Astrocyte of the spinal cord (primary cell): ENCODE measurements around the gene FATE1.

Experiments used
- DNase-seq: peaks from one replicate; pipeline ENCODE4 v3.0.0; 2011; ENCODE audit warnings: low read depth, low spot score
- H3K4me3 ChIP-seq: 2 replicates; pipeline ENCODE4 v1.5.1; 2011; ENCODE audit warnings: low read depth, mild to moderate bottlenecking, low read length, moderate library complexity
- CTCF ChIP-seq: IDR thresholded peaks from 2 replicates; pipeline ENCODE4 v1.5.1; 2012; ENCODE audit warnings: low read depth, mild to moderate bottlenecking, low read length, inconsistent platforms
- in situ Hi-C: cut with HindIII; loops from 2 replicates; pipeline ENCODE4 v1.10.0; 2017; ENCODE audit warnings: low sequenced_read_pairs

FATE1 gene

DNA sequence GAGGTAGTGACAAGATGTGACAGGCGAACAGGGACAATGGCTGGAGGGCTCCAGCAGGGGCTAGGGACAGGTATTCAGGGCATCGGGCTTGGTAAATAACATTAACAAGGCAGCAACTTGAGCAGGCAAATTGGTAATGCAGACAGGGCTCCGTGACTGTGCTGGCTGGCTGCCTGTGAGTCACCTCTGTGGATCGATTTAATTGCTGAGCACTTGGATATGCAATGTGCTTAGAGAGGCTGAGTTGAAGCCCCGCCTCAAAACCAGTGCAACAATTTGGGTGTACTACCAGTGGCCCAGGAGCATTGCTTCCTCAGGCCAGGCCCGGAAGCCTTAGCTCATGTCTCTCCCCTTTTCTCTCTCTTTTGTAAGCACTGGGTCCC, 38.2 kb downstream of the FATE1 start:
- in situ Hi-C loops = no loop called here
- no peak overlapping the region for H3K4me3 ChIP-seq
- DNase-seq = peak; percentile 76
- TF ChIP-seq CTCF = no peak

DNA sequence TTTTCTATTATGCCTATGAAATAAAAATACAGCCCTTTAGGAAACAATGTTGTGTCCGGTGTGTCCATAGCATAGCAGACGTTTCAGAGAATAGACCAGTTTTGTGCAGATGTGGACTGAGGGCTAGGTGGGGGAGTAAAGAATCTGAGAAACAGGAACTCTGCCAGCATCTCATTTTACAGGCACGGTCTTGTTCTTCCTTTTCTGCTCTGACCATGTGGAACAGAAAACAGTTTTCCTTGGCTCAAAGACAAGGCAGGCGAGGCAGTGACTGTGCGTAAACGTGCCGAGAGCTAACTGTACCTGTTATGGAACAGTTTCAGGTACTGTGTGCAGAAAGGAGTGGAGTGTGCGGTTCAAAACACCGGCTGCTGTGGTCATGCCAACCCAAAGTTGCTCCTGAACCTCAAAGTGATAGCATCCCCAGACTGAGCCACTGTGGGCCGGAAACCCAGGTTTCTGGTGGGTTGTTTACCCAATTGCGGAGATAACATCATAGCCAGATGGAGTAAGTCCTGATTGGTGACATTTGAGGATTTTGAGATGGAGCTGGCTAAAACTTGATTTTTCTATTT, 38.9 kb downstream of the FATE1 start:
- DNase-seq = peak; percentile 53
- no peak for TF ChIP-seq CTCF
- in situ Hi-C loops = no loop called here
- no peak overlapping the region for H3K4me3 ChIP-seq

DNA sequence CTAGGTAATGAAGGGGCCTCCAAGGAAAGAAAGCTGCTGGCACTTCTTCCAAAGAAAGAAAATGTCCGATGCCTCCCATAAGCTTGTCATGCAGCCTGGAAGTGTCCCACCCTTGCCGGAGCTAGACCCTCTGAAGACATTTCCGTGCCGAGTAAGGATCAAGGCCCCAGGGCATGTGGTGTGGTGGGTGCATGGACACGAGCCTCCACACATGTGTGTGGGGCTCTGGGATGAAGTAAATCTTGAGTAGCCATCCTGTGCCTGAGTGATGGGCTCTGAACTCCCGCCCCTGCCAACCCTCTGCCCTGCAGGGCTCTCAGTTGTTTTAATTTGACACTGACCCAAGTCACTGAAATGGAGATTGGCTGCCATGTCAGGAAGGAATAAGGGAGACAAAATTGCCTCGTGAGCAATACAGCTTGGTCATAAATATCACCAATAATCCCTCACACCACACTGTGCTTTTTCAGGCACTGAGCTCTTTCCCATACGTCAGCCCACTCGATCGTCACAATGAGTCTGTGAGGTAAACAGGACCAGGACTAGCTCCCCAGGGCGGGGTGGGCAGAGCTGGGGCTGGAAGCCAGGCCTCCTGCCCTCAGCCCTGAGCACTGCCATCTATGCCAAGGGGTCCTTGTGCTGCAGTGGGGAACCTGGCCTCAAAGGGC, 43.3 kb downstream of the FATE1 start:
- in situ Hi-C loops = no loop called here

GRCh38 chrX:151762802-151763201, 47.0 kb downstream of the FATE1 start:
- in situ Hi-C loops = no loop called here
- no peak for TF ChIP-seq CTCF
- no peak overlapping the region for H3K4me3 ChIP-seq
- DNase-seq = no peak

More for the DNA sequence above, 43.3 kb downstream of the FATE1 start:
- no peak for DNase-seq
- no peak overlapping the region for H3K4me3 ChIP-seq
- no peak for TF ChIP-seq CTCF

GRCh38 chrX:151763711-151764110, 47.9 kb downstream of the FATE1 start:
- no peak for TF ChIP-seq CTCF
- no peak overlapping the region for H3K4me3 ChIP-seq
- no peak for DNase-seq
- in situ Hi-C loops = no loop called here

DNA sequence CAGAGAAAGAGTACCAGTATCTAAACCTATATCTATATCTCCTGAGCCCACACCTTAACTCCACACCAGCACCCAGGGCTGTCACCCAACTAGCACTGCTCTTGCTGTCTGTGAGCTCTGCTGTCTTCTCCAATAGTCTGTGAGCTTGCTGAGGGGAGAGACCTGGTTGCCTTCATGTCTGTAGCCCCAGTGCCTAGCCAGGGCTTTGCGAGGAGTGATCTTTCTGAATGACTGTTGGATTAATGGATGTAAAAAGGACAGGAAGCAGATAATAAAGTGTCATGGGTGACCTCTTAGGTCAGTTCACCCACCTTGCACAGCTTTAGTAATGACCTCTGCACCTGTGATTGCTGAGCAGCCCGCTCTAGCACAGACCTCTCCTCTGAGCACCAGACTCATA, 49.2 kb downstream of the FATE1 start:
- DNase-seq = no peak
- TF ChIP-seq CTCF = no peak
- H3K4me3 ChIP-seq = no peak overlapping the region
- in situ Hi-C loops = no loop called here

DNA sequence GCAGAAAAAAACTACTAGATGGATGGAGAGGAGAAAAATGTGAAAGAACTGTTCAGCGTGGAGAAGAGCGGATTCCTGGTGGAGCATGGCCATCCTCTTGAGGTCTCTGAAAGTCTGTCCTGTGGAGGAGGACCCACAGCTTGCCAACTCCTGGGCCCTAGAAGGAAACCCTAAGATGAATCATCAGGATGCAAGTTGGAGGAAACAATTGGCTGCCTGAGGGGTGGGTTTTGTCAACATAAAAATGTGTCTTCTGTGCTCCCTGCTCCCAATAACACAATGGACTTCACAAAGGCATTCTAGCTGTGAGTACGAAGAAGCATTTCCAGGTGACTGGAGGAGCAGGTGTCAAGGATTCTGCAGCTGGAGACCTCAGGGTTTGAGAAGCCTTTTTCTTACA, 55.9 kb downstream of the FATE1 start:
- H3K4me3 ChIP-seq = no peak overlapping the region
- in situ Hi-C loops = no loop called here
- TF ChIP-seq CTCF = no peak
- no peak for DNase-seq
